Natural killer cell treated with Interleukin-12 subunit alpha and Interleukin-12 subunit beta and Interleukin-15 and Interleukin-18, amount 100 ng/mL, for 72 hours (primary cell): ENCODE data around the gene OMP. TPM values are rescaled to one million over a fixed set of nuclear protein-coding genes. Genes with fewer than 3 reads are reported as not detected.

Experiments used
- ATAC-seq, 2 donors: fragments of 150-1000 bp; cut with Tn5 transposase in 1 of 2; sonication (Bioruptor Pico), chemical (Tn5 transposase) in 1 of 2; 2 replicates each; pipeline ENCODE4 v1.10.0; 2021
- DNase-seq: peaks from one replicate; pipeline ENCODE4 v3.0.0; 2022; ENCODE audit warnings: low spot score
- H3K27ac Mint-ChIP-seq, 2 donors: 1 replicate in 1 of 2; 2 replicates in 1 of 2; pipeline ENCODE4 v1.8.0; 2022; ENCODE audit warnings: mixed read lengths in 2 of 2, mild to moderate bottlenecking in 1 of 2, moderate library complexity in 1 of 2
- H3K27me3 Mint-ChIP-seq, 2 donors: 1 replicate in 1 of 2; 2 replicates in 1 of 2; pipeline ENCODE4 v1.8.0; 2022; ENCODE audit warnings: mixed read lengths in 2 of 2
- H3K36me3 Mint-ChIP-seq: one replicate; pipeline ENCODE4 v1.8.0; 2022; ENCODE audit warnings: mixed read lengths
- H3K4me1 Mint-ChIP-seq, 2 donors: 1 replicate in 1 of 2; 2 replicates in 1 of 2; pipeline ENCODE4 v1.8.0; 2022; ENCODE audit warnings: low read depth in 2 of 2, mixed read lengths in 2 of 2, mild to moderate bottlenecking in 1 of 2
- H3K4me3 Mint-ChIP-seq: one replicate; pipeline ENCODE4 v1.8.0; 2022; ENCODE audit warnings: mixed read lengths
- H3K9me3 Mint-ChIP-seq: 2 replicates; pipeline ENCODE4 v1.8.0; 2022; ENCODE audit warnings: mixed read lengths
- total RNA-seq, 2 donors: library from RNA; stranded (reverse); gene quantifications; one replicate each; pipeline ENCODE4 v1.2.3, GENCODE V29; 2022

Gene OMP
- total RNA-seq, 2 donors from 2014 or later: not detected

- H3K4me1 Mint-ChIP-seq: peaks cover 14 to 18% of the 10 kb centered on the region in 2 donors
- H3K27me3 Mint-ChIP-seq: no peaks in the 10 kb centered on the region
- no peaks in the 10 kb centered on the region for H3K9me3 Mint-ChIP-seq
- DNase-seq: no peak
- peaks cover 5% of the 10 kb centered on the region for H3K36me3 Mint-ChIP-seq
- no peak overlapping the region for H3K4me3 Mint-ChIP-seq
- H3K27ac Mint-ChIP-seq: no peak overlapping the region
- no peak for ATAC-seq
Measured at GRCh38 chr11:77063861-77064260, 38.8 kb upstream of the OMP start.

- DNase-seq: no peak
- H3K4me3 Mint-ChIP-seq: peak overlapping the region; percentile 92
Measured at GRCh38 chr11:77064648-77065217, 37.9 kb upstream of the OMP start.

GRCh38 chr11:77065878-77066228, 36.8 kb upstream of the OMP start:
- Mint-ChIP-seq H3K27ac (peak overlapping the region; percentile 49 to 84), H3K36me3 (peaks cover 5% of the 10 kb centered on the region), H3K4me3 (peak overlapping the region; percentile 92), H3K27me3 (no peaks in the 10 kb centered on the region), H3K4me1 (peaks cover 18 to 25% of the 10 kb centered on the region in 2 donors), H3K9me3 (no peaks in the 10 kb centered on the region)
- ATAC-seq: no peak
- no peak for DNase-seq

More at GRCh38 chr11:77064648-77065217, 37.9 kb upstream of the OMP start:
- ATAC-seq: no peak
- no peaks in the 10 kb centered on the region for H3K9me3 Mint-ChIP-seq
- peaks cover 5% of the 10 kb centered on the region for H3K36me3 Mint-ChIP-seq
- H3K27ac Mint-ChIP-seq: no peak overlapping the region
- no peaks in the 10 kb centered on the region for H3K27me3 Mint-ChIP-seq
- peaks cover 14 to 21% of the 10 kb centered on the region in 2 donors for H3K4me1 Mint-ChIP-seq

DNA sequence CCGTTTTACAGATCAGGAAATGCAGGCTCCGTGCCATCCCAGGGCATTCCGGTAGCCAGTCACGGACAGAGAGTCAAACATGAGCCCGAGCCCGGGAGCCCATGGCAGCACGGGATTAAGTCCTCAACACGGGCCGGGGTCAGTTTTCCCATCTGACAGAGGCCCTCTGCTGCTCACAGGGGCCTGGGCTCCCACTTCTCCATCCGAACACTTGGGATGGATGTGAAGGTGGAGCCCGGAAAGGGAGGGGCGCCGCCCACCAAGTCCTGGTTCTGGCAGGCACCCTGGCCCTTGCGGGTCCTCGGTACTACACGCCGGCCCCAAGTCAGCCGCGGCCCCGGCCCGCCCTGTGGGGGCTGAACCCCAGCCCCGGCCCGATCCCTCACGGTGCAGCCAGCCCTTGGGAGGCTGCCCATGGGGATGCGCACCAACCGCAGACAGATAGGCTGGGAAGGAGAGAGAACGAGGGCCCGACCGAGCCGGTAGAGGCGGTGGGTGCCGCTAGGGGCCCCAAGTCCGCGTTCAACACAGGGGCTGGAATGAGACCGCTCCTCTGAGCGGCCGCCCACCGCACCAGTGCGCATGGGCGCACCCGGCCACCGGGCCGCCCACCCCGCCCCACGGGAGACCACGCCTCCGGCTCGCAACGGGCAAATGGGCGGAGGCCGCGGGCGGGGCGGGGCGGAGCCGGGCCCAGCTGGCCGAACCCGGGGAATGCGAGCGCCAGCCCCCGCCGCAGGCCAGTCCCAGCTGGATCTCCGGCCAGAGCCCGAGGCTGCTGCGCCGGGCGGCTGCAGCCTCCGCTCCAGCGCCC, 36.2 kb upstream of the OMP start, which contains the start of gene CAPN5:
Gene CAPN5 (plus strand): TSS at position 743 of the 814 bp plus-strand sequence. CDS start 17,916 bp downstream, outside the sequence.
- H3K9me3 Mint-ChIP-seq: no peaks in the 10 kb centered on the region
- no peaks in the 10 kb centered on the region for H3K27me3 Mint-ChIP-seq
- peak within 1 kb of the TSS; percentile 49 to 84 for H3K27ac Mint-ChIP-seq
- H3K4me3 Mint-ChIP-seq: peak within 1 kb of the TSS; percentile 92
- peak; percentile 97 for ATAC-seq
- peaks cover 19 to 25% of the 10 kb centered on the region in 2 donors for H3K4me1 Mint-ChIP-seq
- DNase-seq: peak; percentile 91
- peaks cover 5% of the 10 kb centered on the region for H3K36me3 Mint-ChIP-seq

- Mint-ChIP-seq H3K27me3 (no peaks in the 10 kb centered on the region), H3K36me3 (no peaks in the 10 kb centered on the region), H3K9me3 (no peaks in the 10 kb centered on the region), H3K4me1 (peaks cover 33 to 38% of the 10 kb centered on the region in 2 donors), H3K27ac (no peak overlapping the region), H3K4me3 (peak overlapping the region; percentile 56)
- DNase-seq (no peak), ATAC-seq (no peak)
Measured at GRCh38 chr11:77067861-77068443, 34.7 kb upstream of the OMP start.

DNA sequence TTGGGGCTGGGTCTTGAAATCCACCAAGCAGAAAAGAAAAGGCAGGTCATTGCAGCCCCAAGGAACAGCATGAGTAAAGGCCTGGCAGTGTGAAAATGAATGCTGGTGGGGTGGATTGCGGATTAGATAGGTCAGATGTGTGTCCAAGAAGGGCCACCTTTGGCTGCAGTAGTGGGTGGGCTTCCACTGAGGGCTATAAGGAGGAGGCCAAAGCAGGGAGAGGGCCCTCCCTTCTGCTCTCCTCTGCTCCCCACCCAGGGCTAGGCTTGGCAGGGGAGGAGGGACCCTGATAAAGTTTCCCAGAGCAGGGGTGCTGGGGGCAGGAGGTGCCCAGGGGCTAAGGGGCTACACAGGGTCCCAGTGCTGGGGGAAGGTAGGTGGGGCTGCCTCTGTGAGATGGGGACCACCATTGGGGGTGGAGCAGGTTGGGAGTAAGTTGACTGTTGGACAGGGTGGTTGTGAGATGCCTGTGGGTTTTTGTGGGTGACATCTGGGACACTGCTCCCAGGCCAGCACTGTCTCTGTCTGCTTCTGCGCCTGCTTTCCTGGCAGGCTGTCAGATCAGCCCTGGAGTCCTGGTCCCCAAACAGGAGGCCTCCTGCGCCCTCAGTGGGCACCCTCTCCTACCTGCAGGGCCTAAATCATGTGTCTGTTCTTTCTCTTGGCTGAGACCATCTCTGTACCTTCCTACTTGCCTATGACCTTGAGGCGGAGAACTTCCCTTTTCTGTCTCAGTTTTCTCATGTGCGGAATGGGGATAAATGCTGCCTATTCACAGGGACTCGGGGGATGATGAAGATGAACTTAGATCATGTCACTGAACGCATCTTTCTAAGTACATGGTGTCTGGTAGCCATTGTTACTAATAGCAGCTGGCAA, 33.9 kb upstream of the OMP start:
- DNase-seq (no peak), ATAC-seq (no peak)
- no peaks in the 10 kb centered on the region for H3K9me3 Mint-ChIP-seq
- H3K4me1 Mint-ChIP-seq: peaks cover 40 to 45% of the 10 kb centered on the region in 2 donors
- H3K27me3 Mint-ChIP-seq: no peaks in the 10 kb centered on the region
- no peak overlapping the region for H3K27ac Mint-ChIP-seq
- peak overlapping the region; percentile 18 for H3K4me3 Mint-ChIP-seq
- no peaks in the 10 kb centered on the region for H3K36me3 Mint-ChIP-seq

DNA sequence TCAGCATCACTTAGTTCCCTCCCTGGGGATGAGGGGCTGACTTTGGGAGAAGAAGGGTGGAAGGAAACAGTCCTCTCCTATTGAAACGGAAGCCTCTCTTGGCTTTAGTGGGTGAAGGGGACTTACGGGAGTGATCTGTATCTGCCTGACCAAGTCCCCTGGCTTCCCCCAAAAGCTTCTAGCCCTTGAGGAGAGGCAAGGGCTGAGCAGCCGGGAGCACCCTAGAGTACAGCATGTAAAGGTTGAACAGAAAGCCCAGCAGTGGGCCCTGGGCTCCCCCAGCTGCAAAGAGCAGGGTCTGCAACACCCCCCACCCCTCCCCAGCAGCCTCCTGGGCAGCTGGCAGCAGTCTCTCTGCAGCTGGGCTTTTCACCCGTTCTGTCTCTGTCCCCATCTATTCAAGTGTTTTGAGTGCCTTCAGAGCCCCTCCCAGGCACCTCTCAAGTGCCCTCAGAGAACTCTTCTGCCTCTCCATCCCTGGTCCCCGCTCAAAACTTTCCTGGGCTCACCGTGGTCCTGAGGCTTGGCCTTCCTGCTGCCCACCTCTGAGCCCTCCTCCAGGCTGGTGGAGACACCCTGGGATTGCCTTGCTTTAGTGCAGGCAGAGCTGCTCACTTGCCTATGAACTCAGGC, 33.2 kb upstream of the OMP start:
- DNase-seq (no peak), ATAC-seq (no peak)
- H3K4me1 Mint-ChIP-seq: peaks cover 47 to 53% of the 10 kb centered on the region in 2 donors
- no peaks in the 10 kb centered on the region for H3K27me3 Mint-ChIP-seq
- H3K4me3 Mint-ChIP-seq: peak overlapping the region; percentile 18
- H3K9me3 Mint-ChIP-seq: no peaks in the 10 kb centered on the region
- no peaks in the 10 kb centered on the region for H3K36me3 Mint-ChIP-seq
- H3K27ac Mint-ChIP-seq: no peak overlapping the region

GRCh38 chr11:77069969-77070582, 32.6 kb upstream of the OMP start:
- DNase-seq: no peak
- Mint-ChIP-seq H3K4me3 (no peak overlapping the region), H3K27ac (no peak overlapping the region)

GRCh38 chr11:77071077-77071476, 31.6 kb upstream of the OMP start:
- Mint-ChIP-seq H3K27me3 (no peaks in the 10 kb centered on the region), H3K9me3 (no peaks in the 10 kb centered on the region), H3K36me3 (no peaks in the 10 kb centered on the region), H3K4me1 (peaks cover 43 to 53% of the 10 kb centered on the region in 2 donors), H3K4me3 (no peak overlapping the region), H3K27ac (no peak overlapping the region)
- ATAC-seq: no peak
- DNase-seq: no peak

More at GRCh38 chr11:77069969-77070582, 32.6 kb upstream of the OMP start:
- no peaks in the 10 kb centered on the region for H3K36me3 Mint-ChIP-seq
- no peaks in the 10 kb centered on the region for H3K9me3 Mint-ChIP-seq
- no peak for ATAC-seq
- H3K4me1 Mint-ChIP-seq: peaks cover 47 to 53% of the 10 kb centered on the region in 2 donors
- H3K27me3 Mint-ChIP-seq: no peaks in the 10 kb centered on the region

GRCh38 chr11:77071671-77072605, 30.7 kb upstream of the OMP start:
- no peaks in the 10 kb centered on the region for H3K9me3 Mint-ChIP-seq
- no peaks in the 10 kb centered on the region for H3K36me3 Mint-ChIP-seq
- no peak for DNase-seq
- ATAC-seq: peak; percentile 45 to 48
- no peaks in the 10 kb centered on the region for H3K27me3 Mint-ChIP-seq
- H3K27ac Mint-ChIP-seq: peak overlapping the region; percentile 48 to 64
- peak overlapping the region; percentile 83 for H3K4me3 Mint-ChIP-seq
- H3K4me1 Mint-ChIP-seq: peaks cover 49 to 58% of the 10 kb centered on the region in 2 donors

DNA sequence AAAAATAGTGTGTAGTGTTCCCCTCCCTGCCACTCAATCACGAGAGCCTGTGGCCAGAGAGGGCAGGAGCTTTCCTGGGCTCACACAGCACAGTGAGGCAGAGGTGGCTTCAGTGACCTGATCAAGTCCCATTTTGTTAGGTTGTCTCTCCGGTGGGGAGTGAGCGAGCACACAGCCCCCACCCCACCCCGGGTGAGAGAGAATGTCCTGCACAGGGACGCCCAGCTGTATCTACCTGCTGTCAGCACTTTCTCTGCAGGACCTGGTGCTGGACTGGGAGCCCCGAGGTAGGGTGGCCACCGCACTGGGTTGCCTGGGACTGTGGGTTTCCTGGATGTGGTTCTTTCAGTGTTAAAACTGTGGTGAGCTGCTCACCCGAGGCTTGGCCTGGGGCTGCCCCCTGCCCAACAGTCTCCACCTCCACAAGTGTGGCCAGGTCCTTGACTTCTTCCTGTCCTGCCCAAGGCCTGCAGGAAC, 29.8 kb upstream of the OMP start:
- peak overlapping the region; percentile 83 for H3K4me3 Mint-ChIP-seq
- DNase-seq (peak; percentile 87), ATAC-seq (peak; percentile 94 to 95)
- no peaks in the 10 kb centered on the region for H3K36me3 Mint-ChIP-seq
- no peaks in the 10 kb centered on the region for H3K9me3 Mint-ChIP-seq
- no peaks in the 10 kb centered on the region for H3K27me3 Mint-ChIP-seq
- H3K27ac Mint-ChIP-seq: peak overlapping the region; percentile 58 to 64
- peaks cover 45 to 52% of the 10 kb centered on the region in 2 donors for H3K4me1 Mint-ChIP-seq
